Thymus (tissue), 11 donors: ENCODE results near the gene FAM72A. TPM values are rescaled to one million over a fixed set of nuclear protein-coding genes. Genes with fewer than 3 reads are reported as not detected.
"Not testable (repeated sequence)": the region's sequence is repeated elsewhere in the genome, so short reads cannot be mapped to it uniquely, and the experiment has no call there.

Source experiments
- DNase-seq, 9 donors: peaks; one replicate each; pipeline ENCODE4 v3.0.0-alpha.2; 2013; ENCODE audit warnings: low spot score in 9 of 9, low read depth in 6 of 9, missing footprints in 1 of 9
- H3K27ac ChIP-seq, 2 donors: one replicate each; pipeline ENCODE4 v1.5.1; 2013; ENCODE audit warnings: control low read depth in 1 of 2, low read depth in 1 of 2, low read length in 1 of 2, mild to moderate bottlenecking in 1 of 2, moderate library complexity in 1 of 2
- H3K27me3 ChIP-seq, 2 donors: one replicate each; pipeline ENCODE4 v1.5.1; 2013; ENCODE audit warnings: low read length in 1 of 2; ENCODE audit not compliant: control insufficient read depth in 2 of 2, insufficient read depth in 1 of 2
- H3K36me3 ChIP-seq, 2 donors: one replicate each; pipeline ENCODE4 v1.5.1; 2013; ENCODE audit warnings: low read length in 1 of 2, mild to moderate bottlenecking in 1 of 2, moderate library complexity in 1 of 2; ENCODE audit not compliant: control insufficient read depth in 2 of 2, insufficient read depth in 2 of 2
- H3K4me1 ChIP-seq, 2 donors: one replicate each; pipeline ENCODE4 v1.5.1; 2013; ENCODE audit warnings: low read length in 2 of 2; ENCODE audit not compliant: control insufficient read depth in 2 of 2, insufficient read depth in 2 of 2
- H3K4me3 ChIP-seq, 2 donors: one replicate each; pipeline ENCODE4 v1.5.1; 2013; ENCODE audit warnings: low read length in 2 of 2, control low read depth in 1 of 2, mild to moderate bottlenecking in 1 of 2
- H3K9me3 ChIP-seq, 2 donors: one replicate each; pipeline ENCODE4 v1.5.1; 2013; ENCODE audit warnings: low read length in 1 of 2, mild to moderate bottlenecking in 1 of 2; ENCODE audit not compliant: control insufficient read depth in 2 of 2, insufficient read depth in 1 of 2
- WGBS: extraction: QIAGEN DNeasy Blood & Tissue Kit; methylation state at CpG from one replicate; pipeline ENCODE4 v1.1.7; 2013; 5-methylcytosine and 5-hydroxymethylcytosine counted together
- polyA plus RNA-seq: library from polyadenylated mRNA; stranded (reverse); fragments of 200-250 nt; gene quantifications from one replicate; pipeline ENCODE4 v1.2.3, GENCODE V29; 2013
- total RNA-seq: library from RNA; stranded (reverse); fragments of 120-200 nt; gene quantifications from one replicate; pipeline ENCODE4 v1.2.4, GENCODE V29; 2013
- donor health status: healthy.

Gene FAM72A
- total and polyA plus RNA-seq, 2 donors = 6.3 to 8.5 TPM

GRCh38 chr1:206219514-206220331 is 17.1 kb upstream of the FAM72A start:
- not testable (repeated sequence) for H3K4me3 ChIP-seq, H3K27me3 ChIP-seq, H3K27ac ChIP-seq, H3K36me3 ChIP-seq, H3K4me1 ChIP-seq, H3K9me3 ChIP-seq, DNase-seq
- WGBS = 95% methylated on average over 5 of the region's 13 CpGs

- H3K4me1 ChIP-seq, H3K9me3 ChIP-seq, H3K4me3 ChIP-seq, DNase-seq, H3K27ac ChIP-seq, H3K36me3 ChIP-seq, H3K27me3 ChIP-seq: not testable (repeated sequence)
- WGBS = no CpG with 5 or more reads among the region's 2 CpGs
Observed at GRCh38 chr1:206218765-206219164, 16.1 kb upstream of the FAM72A start.

- 86% methylated on average over 2 of the region's 3 CpGs for WGBS
- H3K4me3 ChIP-seq, DNase-seq, H3K27ac ChIP-seq, H3K9me3 ChIP-seq, H3K4me1 ChIP-seq, H3K36me3 ChIP-seq, H3K27me3 ChIP-seq: not testable (repeated sequence)
Observed at GRCh38 chr1:206218285-206218684, 15.6 kb upstream of the FAM72A start.

- 94% methylated on average over 4 of the region's 7 CpGs for WGBS
- H3K36me3 ChIP-seq, H3K27ac ChIP-seq, H3K4me3 ChIP-seq, H3K4me1 ChIP-seq, H3K9me3 ChIP-seq, DNase-seq, H3K27me3 ChIP-seq: not testable (repeated sequence)
Observed at GRCh38 chr1:206215600-206216392, 13.2 kb upstream of the FAM72A start.

GRCh38 chr1:206210802-206211201 is 8.2 kb upstream of the FAM72A start:
- DNase-seq, H3K9me3 ChIP-seq, H3K27me3 ChIP-seq, H3K36me3 ChIP-seq, H3K4me1 ChIP-seq, H3K4me3 ChIP-seq, H3K27ac ChIP-seq: not testable (repeated sequence)
- no CpG with 5 or more reads among the region's 1 CpG for WGBS

- DNase-seq, H3K9me3 ChIP-seq, H3K27me3 ChIP-seq, H3K36me3 ChIP-seq, H3K4me3 ChIP-seq, H3K27ac ChIP-seq, H3K4me1 ChIP-seq: not testable (repeated sequence)
- 3% methylated on average over 16 of the region's 31 CpGs for WGBS
Observed at GRCh38 chr1:206205569-206205968, 2.9 kb upstream of the FAM72A start.

GRCh38 chr1:206204871-206205270 is 2.2 kb upstream of the FAM72A start:
- WGBS = 1% methylated on average over 23 of the region's 25 CpGs
- H3K9me3 ChIP-seq, H3K36me3 ChIP-seq, H3K4me1 ChIP-seq, H3K27ac ChIP-seq, H3K27me3 ChIP-seq: not testable (repeated sequence)
- peak overlapping the region; percentile 26 to 37 for H3K4me3 ChIP-seq
- peak in 2 of 9 donors; percentile 0 to 16 for DNase-seq

GRCh38 chr1:206204159-206204511 is 1.5 kb upstream of the FAM72A start:
- not testable (repeated sequence) for H3K27ac ChIP-seq, H3K36me3 ChIP-seq, H3K27me3 ChIP-seq, H3K4me1 ChIP-seq, DNase-seq, H3K9me3 ChIP-seq
- H3K4me3 ChIP-seq = peak overlapping the region; percentile 30 to 37
- WGBS = 0% methylated on average over 5 of the region's 25 CpGs

GRCh38 chr1:206203364-206204158 is 922 bp upstream of the FAM72A start, which contains the start of gene SRGAP2:
Gene SRGAP2 (plus strand): TSS chr1:206203541. CDS start chr1:206205971, 2,430 bp downstream.
- H3K27me3 ChIP-seq, H3K36me3 ChIP-seq, H3K4me1 ChIP-seq, H3K9me3 ChIP-seq, H3K27ac ChIP-seq: not testable (repeated sequence)
- peak in 6 of 9 donors; percentile 3 to 38 (median 14) for DNase-seq
- H3K4me3 ChIP-seq = peak within 1 kb of the TSS; percentile 30 to 49
- WGBS = 0% methylated on average over 28 of the region's 63 CpGs
